Measurements from ENCODE around the gene MYL12B.

The MYL12B gene

GRCh38 chr18:3286159-3286558 lies 24.2 kb downstream of the MYL12B start:
- no peak overlapping the region for H3K27ac ChIP-seq
- ChIA-PET CTCF (interaction anchor here (0.6 kb wide), 1 partner anchor 162 kb away, joined by 3 read pairs; no protein-coding TSS in a partner anchor), POLR2A (ENCODE audit: low non-redundant PET) (no interaction called here)
- no peak for TF ChIP-seq CTCF (conservative IDR thresholded peaks at IDR 0.05; ENCODE audit: low read depth)
- no peak for DNase-seq (ENCODE audit: low spot score)

- ChIA-PET CTCF (interaction anchor here (1.1 kb wide), 1 partner anchor 161 kb away, joined by 3 read pairs; no protein-coding TSS in a partner anchor), POLR2A (ENCODE audit: low non-redundant PET) (no interaction called here)
- H3K27ac ChIP-seq = no peak overlapping the region
- no peak for DNase-seq (ENCODE audit: low spot score)
- TF ChIP-seq CTCF (conservative IDR thresholded peaks at IDR 0.05; ENCODE audit: low read depth) = no peak
These were observed 31.4 kb downstream of the MYL12B start for GRCh38 chr18:3293196-3293951.

GRCh38 chr18:3294435-3295080 lies 32.6 kb downstream of the MYL12B start:
- no peak for DNase-seq (ENCODE audit: low spot score)
- H3K27ac ChIP-seq = no peak overlapping the region
- ChIA-PET CTCF (no interaction called here), POLR2A (ENCODE audit: low non-redundant PET) (no interaction called here)
- TF ChIP-seq CTCF (conservative IDR thresholded peaks at IDR 0.05; ENCODE audit: low read depth) = no peak

- peak; percentile 68 for TF ChIP-seq CTCF (conservative IDR thresholded peaks at IDR 0.05; ENCODE audit: low read depth)
- DNase-seq (ENCODE audit: low spot score) = peak; percentile 79
- ChIA-PET POLR2A (ENCODE audit: low non-redundant PET) (interaction anchor here (0.8 kb wide), 2 partner anchors 22 to 34 kb away, joined by 3 read pairs; no protein-coding TSS in a partner anchor), CTCF (interaction anchor here (0.6 to 1.7 kb wide), 14 partner anchors 8 to 368 kb away, joined by 3 to 6 read pairs (median 3); no protein-coding TSS in a partner anchor)
- peak overlapping the region; percentile 85 for H3K27ac ChIP-seq
These were observed 35.4 kb downstream of the MYL12B start for GRCh38 chr18:3297025-3297984.

- H3K27ac ChIP-seq = peak overlapping the region; percentile 63
- DNase-seq (ENCODE audit: low spot score) = no peak
- no peak for TF ChIP-seq CTCF (conservative IDR thresholded peaks at IDR 0.05; ENCODE audit: low read depth)
- CTCF ChIA-PET = no interaction called here
- POLR2A ChIA-PET (ENCODE audit: low non-redundant PET) = no interaction called here
These were observed 42.9 kb downstream of the MYL12B start for GRCh38 chr18:3304832-3305231.

- DNase-seq (ENCODE audit: low spot score) = peak; percentile 98
- CTCF ChIA-PET = interaction anchor here (0.6 to 1.3 kb wide), 2 partner anchors 8 to 289 kb away, joined by 3 read pairs; no protein-coding TSS in a partner anchor
- no peak for TF ChIP-seq CTCF (conservative IDR thresholded peaks at IDR 0.05; ENCODE audit: low read depth)
- POLR2A ChIA-PET (ENCODE audit: low non-redundant PET) = no interaction called here
- H3K27ac ChIP-seq = peak overlapping the region; percentile 95
These were observed 43.4 kb downstream of the MYL12B start for GRCh38 chr18:3305354-3305762.

All from RWPE1 (cell line).